ENCODE measurements around the gene PTAFR.

Gene PTAFR

DNA sequence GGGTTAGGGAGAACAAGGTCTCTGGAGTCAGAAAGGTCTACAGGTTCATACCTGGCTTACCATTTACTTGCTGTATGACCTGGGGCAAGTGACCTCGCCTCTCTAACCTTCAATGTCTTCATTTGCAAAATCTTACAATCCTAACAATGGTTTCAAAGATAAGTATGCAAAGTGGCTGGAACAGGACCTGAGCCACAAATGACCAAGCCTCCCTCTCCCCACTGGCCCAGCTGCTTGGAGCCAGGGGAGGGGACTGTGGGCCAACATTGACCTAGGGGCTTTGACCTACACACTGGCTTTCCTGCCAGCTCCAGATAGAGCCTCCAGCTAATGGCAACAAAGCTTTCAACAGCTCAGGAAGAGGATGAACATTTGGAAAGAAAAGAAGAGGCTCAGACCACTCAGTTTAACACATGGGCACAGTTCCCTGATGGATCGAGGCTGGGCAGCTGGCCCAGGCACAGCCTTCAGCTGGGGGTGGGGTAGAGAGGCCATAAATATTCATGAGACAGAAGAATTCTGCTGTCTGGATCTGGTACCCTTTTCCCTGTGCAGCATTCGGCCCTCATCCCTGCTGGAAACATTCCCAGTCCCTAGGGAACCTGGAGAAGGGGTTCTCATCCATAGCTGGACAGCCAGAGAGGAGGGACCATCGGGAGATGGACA, 12.9 kb downstream of the PTAFR start:
- no peaks in the 10 kb centered on the region for H3K4me1 ChIP-seq (ENCODE audit: control insufficient read depth, insufficient read depth, low read length)
- ChIA-PET POLR2A (no interaction called here), CTCF (interaction anchor here (0.6 kb wide), 1 partner anchor 468 kb away, joined by 3 read pairs; no protein-coding TSS in a partner anchor)
- no peaks in the 10 kb centered on the region for H3K36me3 ChIP-seq (ENCODE audit: control insufficient read depth in 2 of 2, insufficient read depth in 1 of 2, low read length in 2 of 2)
- TF ChIP-seq, protein P1, sequence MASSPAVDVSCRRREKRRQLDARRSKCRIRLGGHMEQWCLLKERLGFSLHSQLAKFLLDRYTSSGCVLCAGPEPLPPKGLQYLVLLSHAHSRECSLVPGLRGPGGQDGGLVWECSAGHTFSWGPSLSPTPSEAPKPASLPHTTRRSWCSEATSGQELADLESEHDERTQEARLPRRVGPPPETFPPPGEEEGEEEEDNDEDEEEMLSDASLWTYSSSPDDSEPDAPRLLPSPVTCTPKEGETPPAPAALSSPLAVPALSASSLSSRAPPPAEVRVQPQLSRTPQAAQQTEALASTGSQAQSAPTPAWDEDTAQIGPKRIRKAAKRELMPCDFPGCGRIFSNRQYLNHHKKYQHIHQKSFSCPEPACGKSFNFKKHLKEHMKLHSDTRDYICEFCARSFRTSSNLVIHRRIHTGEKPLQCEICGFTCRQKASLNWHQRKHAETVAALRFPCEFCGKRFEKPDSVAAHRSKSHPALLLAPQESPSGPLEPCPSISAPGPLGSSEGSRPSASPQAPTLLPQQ (tag by site-specific recombination; IDR thresholded peaks at IDR 0.05): no peak
- TF ChIP-seq, protein P2, sequence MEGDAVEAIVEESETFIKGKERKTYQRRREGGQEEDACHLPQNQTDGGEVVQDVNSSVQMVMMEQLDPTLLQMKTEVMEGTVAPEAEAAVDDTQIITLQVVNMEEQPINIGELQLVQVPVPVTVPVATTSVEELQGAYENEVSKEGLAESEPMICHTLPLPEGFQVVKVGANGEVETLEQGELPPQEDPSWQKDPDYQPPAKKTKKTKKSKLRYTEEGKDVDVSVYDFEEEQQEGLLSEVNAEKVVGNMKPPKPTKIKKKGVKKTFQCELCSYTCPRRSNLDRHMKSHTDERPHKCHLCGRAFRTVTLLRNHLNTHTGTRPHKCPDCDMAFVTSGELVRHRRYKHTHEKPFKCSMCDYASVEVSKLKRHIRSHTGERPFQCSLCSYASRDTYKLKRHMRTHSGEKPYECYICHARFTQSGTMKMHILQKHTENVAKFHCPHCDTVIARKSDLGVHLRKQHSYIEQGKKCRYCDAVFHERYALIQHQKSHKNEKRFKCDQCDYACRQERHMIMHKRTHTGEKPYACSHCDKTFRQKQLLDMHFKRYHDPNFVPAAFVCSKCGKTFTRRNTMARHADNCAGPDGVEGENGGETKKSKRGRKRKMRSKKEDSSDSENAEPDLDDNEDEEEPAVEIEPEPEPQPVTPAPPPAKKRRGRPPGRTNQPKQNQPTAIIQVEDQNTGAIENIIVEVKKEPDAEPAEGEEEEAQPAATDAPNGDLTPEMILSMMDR (tag by site-specific recombination; IDR thresholded peaks at IDR 0.05): no peak
- TF ChIP-seq ZNF510 (tag by site-specific recombination; IDR thresholded peaks at IDR 0.05; ENCODE audit: insufficient replicate concordance) (no peak), ZNF513 (tag by site-specific recombination; IDR thresholded peaks at IDR 0.05) (no peak), ZNF785 (tag by site-specific recombination; IDR thresholded peaks at IDR 0.05) (no peak), ZBTB49 (tag by site-specific recombination; IDR thresholded peaks at IDR 0.05; ENCODE audit: low read depth) (no peak), HOXD13 (CRISPR knock-in tag; IDR thresholded peaks at IDR 0.05; ENCODE audit: borderline replicate concordance) (no peak), YY2 (tag by site-specific recombination; IDR thresholded peaks at IDR 0.05) (no peak), ZFHX2 (tag by site-specific recombination; conservative IDR thresholded peaks at IDR 0.05) (no peak), ZEB2 (tag by site-specific recombination; IDR thresholded peaks at IDR 0.05) (no peak), GLI4 (tag by site-specific recombination; IDR thresholded peaks at IDR 0.05) (no peak), ZNF629 (tag by site-specific recombination; IDR thresholded peaks at IDR 0.05) (no peak)
- TF ChIP-seq, protein P3, sequence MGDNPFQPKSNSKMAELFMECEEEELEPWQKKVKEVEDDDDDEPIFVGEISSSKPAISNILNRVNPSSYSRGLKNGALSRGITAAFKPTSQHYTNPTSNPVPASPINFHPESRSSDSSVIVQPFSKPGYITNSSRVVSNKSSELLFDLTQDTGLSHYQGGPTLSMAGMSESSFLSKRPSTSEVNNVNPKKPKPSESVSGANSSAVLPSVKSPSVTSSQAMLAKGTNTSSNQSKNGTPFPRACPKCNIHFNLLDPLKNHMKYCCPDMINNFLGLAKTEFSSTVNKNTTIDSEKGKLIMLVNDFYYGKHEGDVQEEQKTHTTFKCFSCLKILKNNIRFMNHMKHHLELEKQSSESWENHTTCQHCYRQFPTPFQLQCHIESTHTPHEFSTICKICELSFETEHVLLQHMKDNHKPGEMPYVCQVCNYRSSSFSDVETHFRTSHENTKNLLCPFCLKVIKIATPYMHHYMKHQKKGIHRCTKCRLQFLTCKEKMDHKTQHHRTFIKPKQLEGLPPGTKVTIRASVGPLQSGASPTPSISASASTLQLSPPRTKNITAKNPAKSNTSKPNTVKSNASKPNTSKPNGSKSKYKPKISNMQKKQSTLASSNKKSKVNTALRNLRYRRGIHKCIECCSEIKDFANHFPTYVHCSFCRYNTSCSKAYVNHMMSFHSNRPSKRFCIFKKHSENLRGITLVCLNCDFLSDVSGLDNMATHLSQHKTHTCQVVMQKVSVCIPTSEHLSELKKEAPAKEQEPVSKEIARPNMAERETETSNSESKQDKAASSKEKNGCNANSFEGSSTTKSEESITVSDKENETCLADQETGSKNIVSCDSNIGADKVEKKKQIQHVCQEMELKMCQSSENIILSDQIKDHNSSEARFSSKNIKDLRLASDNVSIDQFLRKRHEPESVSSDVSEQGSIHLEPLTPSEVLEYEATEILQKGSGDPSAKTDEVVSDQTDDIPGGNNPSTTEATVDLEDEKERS (tag by site-specific recombination; IDR thresholded peaks at IDR 0.05): no peak
- TF ChIP-seq, protein P4, sequence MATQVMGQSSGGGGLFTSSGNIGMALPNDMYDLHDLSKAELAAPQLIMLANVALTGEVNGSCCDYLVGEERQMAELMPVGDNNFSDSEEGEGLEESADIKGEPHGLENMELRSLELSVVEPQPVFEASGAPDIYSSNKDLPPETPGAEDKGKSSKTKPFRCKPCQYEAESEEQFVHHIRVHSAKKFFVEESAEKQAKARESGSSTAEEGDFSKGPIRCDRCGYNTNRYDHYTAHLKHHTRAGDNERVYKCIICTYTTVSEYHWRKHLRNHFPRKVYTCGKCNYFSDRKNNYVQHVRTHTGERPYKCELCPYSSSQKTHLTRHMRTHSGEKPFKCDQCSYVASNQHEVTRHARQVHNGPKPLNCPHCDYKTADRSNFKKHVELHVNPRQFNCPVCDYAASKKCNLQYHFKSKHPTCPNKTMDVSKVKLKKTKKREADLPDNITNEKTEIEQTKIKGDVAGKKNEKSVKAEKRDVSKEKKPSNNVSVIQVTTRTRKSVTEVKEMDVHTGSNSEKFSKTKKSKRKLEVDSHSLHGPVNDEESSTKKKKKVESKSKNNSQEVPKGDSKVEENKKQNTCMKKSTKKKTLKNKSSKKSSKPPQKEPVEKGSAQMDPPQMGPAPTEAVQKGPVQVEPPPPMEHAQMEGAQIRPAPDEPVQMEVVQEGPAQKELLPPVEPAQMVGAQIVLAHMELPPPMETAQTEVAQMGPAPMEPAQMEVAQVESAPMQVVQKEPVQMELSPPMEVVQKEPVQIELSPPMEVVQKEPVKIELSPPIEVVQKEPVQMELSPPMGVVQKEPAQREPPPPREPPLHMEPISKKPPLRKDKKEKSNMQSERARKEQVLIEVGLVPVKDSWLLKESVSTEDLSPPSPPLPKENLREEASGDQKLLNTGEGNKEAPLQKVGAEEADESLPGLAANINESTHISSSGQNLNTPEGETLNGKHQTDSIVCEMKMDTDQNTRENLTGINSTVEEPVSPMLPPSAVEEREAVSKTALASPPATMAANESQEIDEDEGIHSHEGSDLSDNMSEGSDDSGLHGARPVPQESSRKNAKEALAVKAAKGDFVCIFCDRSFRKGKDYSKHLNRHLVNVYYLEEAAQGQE (tag by site-specific recombination; IDR thresholded peaks at IDR 0.05): no peak
- no peaks in the 10 kb centered on the region for H3K9me3 ChIP-seq (ENCODE audit: control insufficient read depth, insufficient read depth, low read depth, low read length)
- H3K27ac ChIP-seq (ENCODE audit: extremely low read depth, low read depth, low read length): no peak overlapping the region
- H3K4me3 ChIP-seq (ENCODE audit: low read depth, low read length): no peak overlapping the region

Measured in HEK293 (cell line).